Hypothalamus (tissue), 51 donors: ENCODE measurements around the gene SLC39A1.

Experiments
- DNase-seq, 51 donors: peaks; one replicate each; lab custom pipeline; 2025; lab: John Stamatoyannopoulos, UW

Gene SLC39A1

DNA sequence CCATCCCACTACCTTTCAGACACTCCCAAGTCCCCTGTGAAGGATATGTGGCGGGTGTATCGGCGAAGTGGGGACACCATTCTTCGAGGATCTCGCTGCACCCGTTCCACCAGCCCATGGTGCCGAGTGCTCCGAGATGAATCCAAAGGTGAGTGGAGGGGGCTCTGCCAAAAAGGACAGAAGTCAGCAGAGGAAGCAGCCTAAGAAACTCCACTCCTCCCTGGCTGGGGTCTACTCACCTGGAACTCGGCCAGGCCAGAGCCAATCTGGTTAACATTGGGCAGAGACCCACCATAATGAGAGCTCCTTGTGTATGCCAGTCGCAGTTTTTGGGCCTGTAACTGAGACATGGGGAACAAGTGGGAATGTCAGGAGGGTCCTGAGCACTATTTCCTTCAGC lies 8.5 kb downstream of the SLC39A1 start:
- no peak for DNase-seq

DNA sequence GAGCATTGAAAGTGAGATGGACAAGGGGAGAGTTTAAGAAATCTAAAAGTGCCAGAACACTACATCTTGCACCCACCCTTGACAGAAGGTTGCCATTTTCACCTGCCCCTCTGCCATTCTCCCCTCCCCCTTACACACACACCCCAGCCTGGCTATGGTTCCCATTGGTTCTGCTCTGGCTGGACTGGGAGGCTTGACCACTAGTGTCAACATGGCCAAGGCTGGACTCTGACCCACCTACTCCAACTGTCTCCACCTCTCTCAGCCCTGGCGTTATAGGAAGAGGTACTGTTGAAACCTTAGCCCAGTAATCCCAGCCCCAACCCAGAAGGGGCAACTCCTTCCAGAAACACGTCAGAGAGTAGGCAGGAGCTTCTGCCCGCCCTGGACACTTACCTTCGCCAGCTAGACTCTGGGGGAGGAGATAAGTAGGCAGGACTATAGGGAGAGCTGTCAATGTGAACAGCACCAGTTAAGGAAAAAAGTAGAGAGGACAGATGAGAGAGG lies 9.4 kb downstream of the SLC39A1 start:
- no peak for DNase-seq

DNA sequence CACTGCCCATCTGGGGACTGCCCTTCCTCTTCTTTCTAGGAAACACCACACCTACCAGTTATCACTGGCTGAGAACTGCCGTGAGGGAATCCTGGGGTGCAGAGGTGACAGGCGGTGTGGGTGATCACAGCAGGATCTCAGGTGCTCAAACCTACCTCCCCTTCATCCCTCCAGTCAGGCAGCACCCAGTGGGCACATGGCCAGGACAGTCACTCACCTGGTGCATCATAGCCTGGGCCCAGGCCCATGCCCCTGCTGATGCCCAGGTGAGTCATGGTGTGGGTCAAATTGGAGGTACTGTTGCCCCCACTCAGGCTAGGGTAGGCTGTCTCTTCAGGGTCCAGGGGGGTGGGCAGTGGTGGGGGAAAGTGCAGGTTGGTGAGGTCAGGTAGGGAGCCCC lies 11.5 kb downstream of the SLC39A1 start:
- DNase-seq: no peak

DNA sequence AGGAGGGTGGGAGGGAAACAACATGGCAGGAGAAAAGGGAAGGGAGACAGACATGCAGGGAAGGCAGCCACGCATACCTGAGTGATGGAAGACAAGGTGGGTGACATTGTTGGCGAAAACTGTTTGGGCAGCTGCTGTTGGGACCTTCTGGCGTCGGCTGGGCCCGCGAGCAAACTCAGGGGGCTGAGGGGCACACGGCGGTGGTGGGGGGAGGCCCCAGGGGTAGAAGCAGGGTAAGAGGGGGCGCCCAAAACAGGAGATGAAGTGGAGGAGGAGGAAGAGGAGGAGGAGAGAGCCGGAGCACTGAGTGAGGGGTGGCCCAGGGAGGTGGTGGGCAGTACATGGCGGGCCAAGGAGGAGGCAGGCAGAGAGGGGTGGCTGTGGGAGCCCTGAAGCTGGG lies 12.2 kb downstream of the SLC39A1 start:
- DNase-seq: no peak

DNA sequence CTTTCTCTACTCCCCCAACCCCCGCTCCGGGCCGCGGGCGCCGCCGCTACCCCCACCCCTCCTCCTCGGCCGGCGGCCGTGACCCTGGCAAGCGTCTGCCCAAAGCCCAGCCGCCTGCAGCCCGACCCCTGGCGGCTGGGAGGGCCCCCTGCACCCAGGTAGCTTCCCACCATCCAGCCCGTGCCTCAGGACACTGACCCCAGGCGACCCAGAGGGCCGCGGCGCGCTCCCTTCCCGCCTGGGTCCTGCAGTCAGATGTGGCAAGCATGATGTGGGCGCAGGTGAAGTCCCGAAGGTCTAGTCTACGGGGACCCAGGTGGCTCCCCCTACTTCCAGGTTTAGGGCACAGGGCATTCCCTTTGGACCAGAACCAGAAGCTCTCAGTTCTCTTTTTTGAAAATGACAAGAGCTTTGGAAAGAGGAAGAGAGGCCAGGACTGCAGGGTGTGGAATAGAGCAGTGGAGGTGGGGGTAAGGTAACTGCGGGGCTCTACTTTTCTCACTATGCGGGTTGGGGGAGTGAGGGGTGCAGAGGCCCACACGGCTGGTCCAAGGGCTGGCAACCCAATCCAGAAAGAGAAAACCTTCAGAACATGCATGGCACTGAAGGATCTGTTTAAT lies 16.6 kb downstream of the SLC39A1 start, which contains the start of gene DENND4B:
DENND4B (minus strand) TSS at position 97 of the 620 bp plus-strand sequence. CDS start 2,344 bp downstream, outside the sequence.
- DNase-seq: peak; percentile 15 to 85 (median 67)

DNA sequence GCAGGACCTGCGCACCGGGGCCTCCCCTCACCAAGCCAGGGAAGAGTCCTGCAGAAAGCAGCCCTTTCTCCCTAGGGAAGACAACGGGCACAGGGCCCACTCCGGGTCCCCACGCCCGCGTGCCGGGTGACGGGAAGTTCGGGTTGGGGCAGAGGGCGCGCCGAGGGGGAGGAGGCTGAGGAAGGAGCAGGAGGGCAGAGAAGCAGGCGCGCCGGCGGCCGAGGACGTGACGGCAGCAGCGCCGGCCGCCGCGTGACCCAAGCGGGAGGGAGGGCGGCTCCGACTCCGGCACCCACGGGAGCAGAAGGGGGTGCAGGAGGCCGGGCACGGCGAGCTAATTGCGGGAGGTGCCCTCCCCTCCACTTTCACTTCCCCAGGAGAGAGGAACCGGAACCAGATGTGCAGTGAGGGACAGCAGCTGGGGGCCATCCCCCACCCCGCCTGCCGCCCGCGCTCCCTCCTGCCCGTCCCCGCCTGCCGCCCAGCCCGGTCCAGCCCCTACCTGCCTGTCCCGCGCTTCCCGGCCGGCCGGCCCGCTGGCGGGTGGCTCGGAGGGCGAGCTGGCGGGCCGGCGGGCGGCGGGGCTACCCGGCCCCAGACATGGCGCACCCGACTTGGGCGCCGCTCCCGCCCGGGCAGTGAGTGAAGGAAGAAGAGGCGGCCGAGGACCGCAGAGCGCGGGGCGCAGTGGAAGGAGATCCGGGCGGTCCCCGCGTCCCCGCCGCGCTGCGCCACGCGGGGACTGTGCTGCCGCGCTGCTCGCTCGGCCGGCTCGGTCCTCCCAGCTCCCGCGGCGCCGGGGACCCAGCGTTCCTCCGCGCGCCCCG lies 17.3 kb downstream of the SLC39A1 start:
- DNase-seq: peak in 49 of 51 donors; percentile 18 to 85 (median 70)

DNA sequence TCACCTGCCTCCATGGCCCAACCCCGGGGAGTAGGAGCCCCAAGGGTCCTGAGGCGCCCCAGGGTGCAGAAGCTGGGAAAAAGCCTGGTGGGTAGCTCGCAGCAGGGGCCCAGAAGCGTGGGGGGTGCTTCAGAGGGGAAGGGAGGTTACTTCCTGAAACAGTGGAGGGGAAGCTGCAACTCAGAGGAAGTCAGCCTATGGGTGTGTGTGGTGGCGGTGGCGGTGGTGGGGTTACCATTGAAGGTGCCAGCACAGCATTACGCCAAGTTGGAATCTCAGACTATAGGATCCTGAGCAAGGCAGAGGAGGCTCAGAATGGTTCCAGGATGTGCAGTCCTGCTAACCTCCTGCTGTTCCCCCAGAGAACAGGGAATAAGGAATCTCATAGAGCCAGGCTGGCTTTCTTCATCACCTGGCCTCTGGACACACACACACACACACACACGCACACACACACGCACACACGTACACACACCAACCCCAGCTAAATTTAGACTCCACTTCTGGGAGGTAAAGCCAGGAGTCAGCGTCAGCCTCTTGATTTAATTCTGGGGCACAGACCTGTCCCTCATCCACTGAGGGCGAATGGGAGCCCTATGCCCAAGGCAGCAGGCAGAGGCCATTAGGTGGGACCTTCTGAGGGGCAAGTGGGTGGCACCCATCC lies 18.1 kb downstream of the SLC39A1 start:
- DNase-seq: peak in 11 of 51 donors; percentile 20 to 45 (median 34)

DNA sequence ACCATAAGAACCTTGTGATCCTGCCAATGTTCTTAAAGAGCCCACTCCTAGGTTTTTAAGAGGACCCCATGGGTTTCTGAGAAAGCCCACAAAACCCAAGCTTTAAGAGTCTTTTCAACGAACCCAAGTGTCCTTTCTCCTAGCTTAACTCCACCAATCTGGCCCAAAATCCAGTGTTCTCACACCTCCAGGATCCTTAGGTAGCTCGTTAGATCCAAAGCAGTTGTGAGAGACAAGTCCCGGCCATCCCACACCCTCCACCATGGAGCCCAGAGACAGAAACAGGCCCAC lies 18.6 kb downstream of the SLC39A1 start:
- DNase-seq: no peak

DNA sequence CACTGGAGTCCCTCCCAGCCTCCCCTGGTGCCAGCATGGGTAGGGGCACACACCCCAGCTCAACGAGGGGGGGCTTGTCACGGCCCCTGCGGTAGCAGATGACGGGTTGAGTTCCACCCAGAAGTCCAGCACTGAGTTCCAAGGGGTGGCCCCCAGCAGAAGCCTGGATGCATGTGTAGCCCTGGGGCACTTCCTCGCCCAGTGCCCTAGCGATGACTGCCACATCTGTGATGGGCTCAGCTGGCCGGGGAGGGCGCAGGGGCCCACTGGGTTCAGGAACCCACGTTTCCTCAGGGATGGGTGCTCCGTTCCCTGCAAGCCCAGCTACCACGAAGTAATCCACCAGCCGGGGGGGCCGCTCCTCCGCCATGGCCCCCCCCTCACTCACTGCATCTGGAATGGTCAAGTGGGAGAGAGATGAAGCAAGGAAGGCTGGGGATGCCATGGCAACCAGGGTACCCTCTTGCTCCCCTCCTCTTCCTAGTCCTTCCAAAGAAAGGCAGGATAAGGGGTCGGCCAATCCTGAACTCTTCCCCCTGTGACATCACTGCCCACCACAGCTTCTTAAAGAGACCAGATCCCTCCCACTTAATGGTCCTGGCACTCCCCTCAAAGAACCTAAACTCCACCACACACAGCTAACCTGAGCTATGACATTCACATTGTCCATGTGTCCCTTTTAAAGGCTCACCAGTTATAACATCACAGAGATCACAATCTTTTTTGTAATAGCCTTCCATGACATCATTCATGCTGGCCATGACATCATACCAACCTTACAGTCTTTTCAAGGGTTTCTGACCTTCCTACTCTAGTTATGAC lies 19.1 kb downstream of the SLC39A1 start:
- no peak for DNase-seq

DNA sequence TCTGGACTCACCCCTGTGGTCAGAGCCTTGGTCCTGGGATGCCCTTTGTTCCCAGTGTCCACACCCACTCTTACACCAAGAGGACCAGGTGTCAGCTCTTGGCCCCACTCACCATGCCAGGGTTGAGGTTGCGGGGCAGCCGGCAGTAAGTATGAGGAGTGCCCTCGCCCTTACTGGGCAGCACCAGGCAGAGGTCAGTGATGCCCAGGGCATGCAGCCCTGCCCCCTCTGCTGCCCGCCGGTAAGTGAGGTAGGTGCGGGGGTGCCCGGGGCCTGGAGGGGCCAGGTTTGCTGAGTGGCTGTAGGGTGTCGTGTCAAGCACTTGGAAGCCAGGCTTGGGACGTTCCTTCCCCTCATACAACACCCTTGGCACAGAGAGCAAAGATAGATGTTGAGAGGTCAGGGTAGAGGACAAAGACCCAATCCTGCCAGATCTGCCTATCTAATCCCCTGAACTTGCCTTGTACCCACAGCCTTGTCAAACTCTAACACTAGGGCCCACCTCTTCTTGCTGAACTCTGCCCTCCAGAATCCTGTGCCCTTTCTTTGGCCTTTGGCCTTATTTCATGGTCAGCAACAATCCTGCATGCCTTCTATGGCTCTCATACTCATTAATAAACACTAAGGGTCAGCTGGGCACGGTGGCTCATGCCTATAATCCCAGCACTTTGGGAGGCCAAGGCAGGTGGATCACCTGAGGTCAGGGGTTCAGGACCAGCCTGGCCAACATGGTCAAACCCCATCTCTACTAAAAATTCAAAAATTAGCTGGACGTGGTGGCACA lies 20.4 kb downstream of the SLC39A1 start:
- no peak for DNase-seq

DNA sequence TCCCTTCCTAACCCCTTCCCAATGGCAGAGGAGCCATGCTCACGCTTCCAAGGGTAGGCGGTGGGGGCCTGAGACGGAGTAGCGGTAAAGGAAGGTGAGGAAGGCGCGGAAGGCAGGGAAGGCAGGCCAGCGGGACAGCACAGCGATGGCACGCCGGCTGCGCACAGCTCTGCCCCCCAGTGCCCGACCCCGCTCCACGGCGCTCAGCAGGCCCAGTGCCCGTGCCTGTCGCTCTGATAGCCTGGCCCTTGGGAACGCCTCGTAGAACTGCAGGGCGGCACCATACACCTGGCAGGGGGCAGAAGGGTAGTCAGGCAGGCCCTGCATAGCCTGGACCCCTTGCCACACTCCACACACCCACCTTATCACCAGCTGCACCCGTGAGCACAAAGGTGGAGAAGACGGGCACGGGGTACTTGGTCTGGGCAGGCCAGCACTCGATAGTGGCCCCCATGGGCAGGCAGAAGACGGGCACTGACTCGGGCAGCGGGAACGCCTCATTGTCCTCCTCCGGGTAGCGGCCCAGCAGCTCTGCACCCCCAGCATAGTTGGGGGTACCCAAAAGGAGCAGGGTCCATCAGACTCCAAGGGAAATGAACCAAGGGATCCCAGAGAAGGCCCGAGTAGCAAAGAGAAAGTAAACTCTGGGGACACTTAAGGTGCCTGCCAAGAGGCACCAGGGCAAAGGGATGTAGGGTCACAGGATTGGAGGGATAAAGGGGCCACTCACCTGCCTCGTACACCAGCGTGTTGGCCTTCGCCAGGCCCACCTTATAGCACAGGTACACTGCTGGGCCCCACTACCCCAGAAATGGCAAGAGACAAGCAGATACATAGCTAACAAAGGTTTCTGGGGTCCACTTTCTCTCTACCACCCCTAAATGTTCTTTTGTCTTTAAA lies 21.3 kb downstream of the SLC39A1 start:
- no peak for DNase-seq

DNA sequence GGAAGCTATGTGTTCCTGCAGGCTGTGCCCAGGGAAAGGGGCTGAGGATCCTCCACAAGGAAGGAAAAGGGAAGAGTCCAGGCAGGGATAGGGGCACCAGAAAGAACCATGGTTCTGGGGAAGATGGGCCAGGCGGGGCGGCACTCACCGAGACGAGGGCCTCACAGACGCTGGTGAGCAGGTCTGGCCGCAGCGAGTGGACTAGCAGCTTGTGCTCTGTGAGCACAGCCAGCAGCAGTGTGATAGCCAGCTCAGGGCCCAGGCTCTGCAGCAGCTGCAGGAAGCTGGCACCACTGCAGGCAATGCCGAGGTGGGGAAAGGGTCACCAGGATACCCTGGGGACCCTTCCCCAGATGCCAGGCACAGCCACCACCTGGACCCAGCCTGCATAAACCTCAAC lies 22.6 kb downstream of the SLC39A1 start:
- DNase-seq: no peak

DNA sequence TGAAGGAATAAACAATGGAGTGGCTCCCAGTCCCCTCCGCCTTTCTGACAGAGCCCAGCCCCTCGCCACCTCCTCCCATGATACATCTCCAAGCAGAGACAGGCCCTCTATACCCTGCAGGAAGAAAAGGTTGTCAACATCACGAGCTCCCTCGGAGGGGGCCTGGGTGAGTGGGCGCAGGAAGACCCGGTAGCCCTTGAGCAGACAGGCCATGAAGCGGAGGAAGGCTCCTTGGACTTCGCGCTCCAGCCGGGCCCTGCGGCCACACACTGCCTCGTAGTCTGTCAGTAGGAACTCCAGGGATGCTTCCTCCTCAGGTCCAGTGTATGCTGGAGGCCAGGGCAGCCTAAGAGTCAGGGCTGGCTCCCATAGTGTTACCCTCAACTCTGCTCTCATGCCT lies 23.9 kb downstream of the SLC39A1 start:
- no peak for DNase-seq

DNA sequence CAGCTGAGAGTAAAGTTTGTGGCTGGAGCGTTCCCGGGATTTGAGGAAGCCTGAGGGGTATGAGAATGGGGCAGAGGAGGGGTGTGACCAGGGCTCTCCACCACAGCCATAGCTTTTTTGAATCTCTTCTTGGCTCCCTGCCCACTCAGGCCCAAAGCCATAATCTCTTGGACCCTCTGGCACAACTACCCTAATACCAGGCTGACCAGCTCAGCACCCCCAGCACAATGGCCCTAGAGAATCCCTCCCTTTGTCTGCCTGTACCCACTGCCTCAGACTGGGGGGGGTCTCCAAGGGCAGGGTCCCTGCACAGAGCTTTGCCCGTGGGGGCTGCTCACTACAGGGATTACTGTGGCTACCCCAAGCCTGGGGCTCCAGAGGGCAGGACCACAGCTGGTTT lies 24.3 kb downstream of the SLC39A1 start:
- no peak for DNase-seq

DNA sequence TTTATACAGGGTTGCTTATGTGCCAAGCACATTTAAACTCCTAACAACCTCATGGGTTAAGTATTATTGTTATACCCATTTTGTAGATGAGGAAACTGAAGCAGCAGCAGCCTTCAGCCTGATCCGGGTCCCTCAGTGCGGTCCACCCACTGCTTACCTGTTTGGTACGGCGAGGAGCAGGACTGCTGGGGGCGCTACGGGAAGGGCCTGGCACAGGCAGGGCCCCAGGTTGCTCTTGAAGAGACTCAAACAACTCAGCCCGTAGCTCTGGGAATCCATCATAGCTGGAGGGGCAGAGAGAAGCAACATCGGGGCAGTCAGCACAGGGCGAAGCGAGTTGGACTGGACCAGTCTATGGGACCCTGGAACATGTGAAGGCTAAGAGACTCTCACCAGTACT lies 26.0 kb downstream of the SLC39A1 start:
- DNase-seq: no peak

DNA sequence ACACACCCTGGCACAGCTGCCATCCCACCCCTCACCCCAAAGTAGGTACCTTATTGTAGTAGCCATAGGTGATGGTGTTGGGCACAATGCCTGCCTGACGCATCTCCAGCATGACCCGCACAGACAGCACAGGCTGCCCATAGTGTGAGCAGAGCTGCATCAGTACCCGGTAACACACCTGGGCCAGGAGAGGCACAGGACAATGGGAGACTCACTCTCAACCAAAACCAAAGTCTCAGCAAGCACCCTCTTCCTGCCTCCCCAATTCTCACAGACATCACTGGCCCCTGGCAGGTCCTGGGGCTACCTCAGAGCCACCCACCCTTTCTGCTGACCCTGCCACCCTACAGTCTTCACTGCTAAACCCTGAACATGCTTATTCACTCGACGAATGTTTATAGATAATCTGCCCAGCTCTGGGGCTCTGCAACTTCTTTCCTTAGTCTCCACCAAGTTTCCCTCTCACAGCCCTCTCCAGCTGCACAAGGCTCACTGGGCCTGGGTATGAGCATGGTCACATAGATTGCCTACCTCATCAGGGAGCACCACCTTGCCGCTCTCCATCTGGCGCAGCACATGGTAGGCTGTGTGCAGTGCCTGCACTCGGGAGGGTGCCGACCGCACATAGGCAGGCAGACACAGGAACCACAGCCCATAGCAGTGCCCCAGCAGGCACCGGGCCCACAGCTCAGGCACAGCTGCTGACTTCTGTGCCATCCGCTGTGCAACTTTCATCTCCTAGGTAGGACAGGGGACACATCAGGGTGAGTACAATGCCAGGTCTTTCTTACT lies 27.1 kb downstream of the SLC39A1 start:
- no peak for DNase-seq

DNA sequence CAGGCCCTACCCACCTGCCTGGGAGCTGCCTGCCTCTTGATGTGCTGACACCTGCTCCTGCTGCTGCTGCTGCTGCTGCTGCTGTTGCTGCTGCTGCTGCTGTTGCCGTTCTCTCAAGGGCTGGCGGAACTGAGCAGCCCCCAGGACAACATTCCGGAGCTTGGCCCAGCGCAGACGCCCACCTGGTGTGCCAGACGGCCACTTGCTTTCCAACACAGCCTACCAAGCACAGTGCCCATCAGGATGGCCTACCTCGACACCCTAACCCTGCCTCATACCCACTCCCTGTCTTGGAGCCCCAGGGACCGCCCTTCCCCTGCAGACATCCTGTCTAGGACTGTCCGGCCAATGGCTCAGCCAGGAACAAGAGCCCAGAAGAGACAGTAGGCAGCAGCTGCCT lies 28.6 kb downstream of the SLC39A1 start:
- no peak for DNase-seq

DNA sequence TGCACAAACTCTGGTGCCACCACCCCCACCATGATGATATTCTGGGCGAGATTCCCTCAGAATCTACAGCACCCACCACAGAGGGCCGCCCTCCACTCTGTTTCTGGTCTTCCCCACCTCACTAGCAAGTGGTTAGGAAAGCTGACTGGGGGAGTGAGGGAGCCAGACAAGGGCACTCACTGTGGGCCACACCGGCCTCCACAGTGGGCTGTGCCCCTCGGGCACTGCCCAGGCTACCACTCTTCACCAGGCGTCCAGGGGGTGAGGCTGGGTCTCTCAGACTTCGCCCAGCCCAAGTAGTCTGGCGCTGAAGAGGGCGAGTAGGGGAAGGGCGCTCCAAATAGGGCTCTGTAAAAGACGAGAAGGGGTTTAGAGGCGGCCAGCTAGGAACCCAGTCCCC lies 29.4 kb downstream of the SLC39A1 start:
- no peak for DNase-seq
